OCI-LY7 (cell line): ENCODE data around the gene SEMA5A. TPM values are rescaled to one million over a fixed set of nuclear protein-coding genes. Genes with fewer than 3 reads are reported as not detected.
"Not testable (repeated sequence)": the region's sequence is repeated elsewhere in the genome, so short reads cannot be mapped to it uniquely, and the experiment has no call there.

ENCODE experiments used
- BruUV-seq: library from RNA; stranded (reverse); fragments of 400-500 nt; replicated peaks from 2 replicates; lab custom pipeline; 2021; lab: Mats Ljungman, UMichigan
- CTCF ChIA-PET: fragments of 300-600 bp; sonication (Branson Sonifier 250); formaldehyde crosslinking; loops from one replicate; lab custom pipeline; 2022; ENCODE audit warnings: antibody characterized with exemption; ENCODE audit not compliant: unreplicated experiment; lab: Charles Lee
- POLR2A ChIA-PET: fragments of 300-600 bp; sonication (Branson Sonifier 250); formaldehyde crosslinking; loops from one replicate; lab custom pipeline; 2022; ENCODE audit warnings: antibody characterized with exemption; lab: Charles Lee
- DNase-seq: peaks from one replicate; pipeline ENCODE4 v3.0.0-alpha.2; 2015; ENCODE audit warnings: low spot score
- H2AFZ ChIP-seq: fragments of 200-600 bp; sonication (generic), shearing (Covaris generic); 2 replicates; pipeline ENCODE4 v1.6.1; 2014; ENCODE audit warnings: mild to moderate bottlenecking, antibody characterized with exemption, low read length, moderate library complexity
- H3K27ac ChIP-seq: fragments of 200-600 bp; sonication (generic); 2 replicates; pipeline ENCODE4 v1.5.1; 2014; ENCODE audit warnings: mixed run types, low read depth, mild to moderate bottlenecking, moderate library complexity, low read length, inconsistent platforms; ENCODE audit not compliant: poor library complexity, severe bottlenecking
- H3K36me3 ChIP-seq: fragments of 200-600 bp; sonication (generic); 2 replicates; pipeline ENCODE4 v1.6.1; 2014; ENCODE audit warnings: mild to moderate bottlenecking, antibody characterized with exemption, low read length, moderate library complexity, mixed read lengths; ENCODE audit not compliant: insufficient read depth
- H3K4me1 ChIP-seq: fragments of 200-600 bp; sonication (generic); 2 replicates; pipeline ENCODE4 v1.5.1; 2014; ENCODE audit warnings: mild to moderate bottlenecking, low read length; ENCODE audit not compliant: insufficient read depth, poor library complexity, severe bottlenecking
- H3K4me2 ChIP-seq: fragments of 200-600 bp; sonication (generic); 2 replicates; pipeline ENCODE4 v1.6.1; 2014; ENCODE audit warnings: mild to moderate bottlenecking, low read length
- H3K4me3 ChIP-seq: fragments of 200-600 bp; sonication (generic); 2 replicates; pipeline ENCODE4 v1.5.1; 2014; ENCODE audit warnings: mild to moderate bottlenecking, low read depth, low read length; ENCODE audit not compliant: poor library complexity, severe bottlenecking
- H3K79me2 ChIP-seq: fragments of 200-600 bp; sonication (generic); 2 replicates; pipeline ENCODE4 v1.6.1; 2016; ENCODE audit warnings: low read depth, mild to moderate bottlenecking, low read length, moderate library complexity, mixed read lengths; ENCODE audit not compliant: insufficient read depth
- H3K9me2 ChIP-seq: fragments of 200-600 bp; sonication (generic); 2 replicates; pipeline ENCODE4 v1.6.1; 2016; ENCODE audit warnings: mild to moderate bottlenecking, low read length, mixed read lengths; ENCODE audit not compliant: insufficient read depth
- H3K9me3 ChIP-seq: fragments of 200-600 bp; sonication (generic); 2 replicates; pipeline ENCODE4 v1.6.1; 2014; ENCODE audit warnings: mild to moderate bottlenecking, mixed run types, low read length, mixed read lengths
- H4K20me1 ChIP-seq: fragments of 200-600 bp; sonication (generic); 2 replicates; pipeline ENCODE4 v1.6.1; 2014; ENCODE audit warnings: mild to moderate bottlenecking, antibody characterized with exemption, low read length, moderate library complexity, mixed read lengths; ENCODE audit not compliant: insufficient read depth
- EZH2phosphoT487 ChIP-seq: fragments of 200-600 bp; sonication (generic); IDR thresholded peaks from 2 replicates; pipeline ENCODE4 v1.6.1; 2018; ENCODE audit warnings: low read depth, borderline replicate concordance, mild to moderate bottlenecking, mixed run types, antibody characterized with exemption, low read length, moderate library complexity, mixed read lengths
- intact Hi-C: fragments of 100-400 bp; cut with micrococcal nuclease; formaldehyde crosslinking; loops from one replicate; pipeline ENCODE4 v1.10.0; 2022; ENCODE audit not compliant: unreplicated experiment
- total RNA-seq, 2 experiments: library from RNA; depleted of rRNA in 1 of 2; stranded (reverse); fragments of >200 nt in 1 of 2; shearing (Covaris generic) in 1 of 2; gene quantifications; 2 replicates each; pipeline ENCODE4 v1.2.3, GENCODE V29; 2014 to 2022
- TF ChIP-seq, protein P1 (sequence below): fragments of 200-600 bp; sonication (generic); conservative IDR thresholded peaks from 2 replicates; pipeline ENCODE4 v1.5.1; 2014; ENCODE audit warnings: mild to moderate bottlenecking, antibody characterized with exemption, low read length, moderate library complexity, mixed read lengths

Gene SEMA5A
- total RNA-seq, 2 experiments from 2014 or later = not detected

GRCh38 chr5:9401786-9402472 lies 143.9 kb downstream of the SEMA5A start:
- intact Hi-C loops = no loop called here
- no peak for DNase-seq
- Histone ChIP-seq H3K36me3 (no peaks in the 10 kb centered on the region), H4K20me1 (no peaks in the 10 kb centered on the region), H3K9me3 (no peaks in the 10 kb centered on the region), H2AFZ (no peak overlapping the region), H3K79me2 (no peaks in the 10 kb centered on the region), H3K4me2 (no peak overlapping the region), H3K27ac (no peak overlapping the region), H3K9me2 (no peaks in the 10 kb centered on the region), H3K4me1 (no peaks in the 10 kb centered on the region), H3K4me3 (no peak overlapping the region)
- CTCF ChIA-PET = interaction anchor here (0.5 kb wide), 1 partner anchor 1822 kb away, joined by 3 read pairs; no protein-coding TSS in a partner anchor
- TF ChIP-seq, protein P1, sequence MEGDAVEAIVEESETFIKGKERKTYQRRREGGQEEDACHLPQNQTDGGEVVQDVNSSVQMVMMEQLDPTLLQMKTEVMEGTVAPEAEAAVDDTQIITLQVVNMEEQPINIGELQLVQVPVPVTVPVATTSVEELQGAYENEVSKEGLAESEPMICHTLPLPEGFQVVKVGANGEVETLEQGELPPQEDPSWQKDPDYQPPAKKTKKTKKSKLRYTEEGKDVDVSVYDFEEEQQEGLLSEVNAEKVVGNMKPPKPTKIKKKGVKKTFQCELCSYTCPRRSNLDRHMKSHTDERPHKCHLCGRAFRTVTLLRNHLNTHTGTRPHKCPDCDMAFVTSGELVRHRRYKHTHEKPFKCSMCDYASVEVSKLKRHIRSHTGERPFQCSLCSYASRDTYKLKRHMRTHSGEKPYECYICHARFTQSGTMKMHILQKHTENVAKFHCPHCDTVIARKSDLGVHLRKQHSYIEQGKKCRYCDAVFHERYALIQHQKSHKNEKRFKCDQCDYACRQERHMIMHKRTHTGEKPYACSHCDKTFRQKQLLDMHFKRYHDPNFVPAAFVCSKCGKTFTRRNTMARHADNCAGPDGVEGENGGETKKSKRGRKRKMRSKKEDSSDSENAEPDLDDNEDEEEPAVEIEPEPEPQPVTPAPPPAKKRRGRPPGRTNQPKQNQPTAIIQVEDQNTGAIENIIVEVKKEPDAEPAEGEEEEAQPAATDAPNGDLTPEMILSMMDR = no peak
- no peak for TF ChIP-seq EZH2phosphoT487
- BruUV-seq = no TSS peak
- POLR2A ChIA-PET = no interaction called here

- H2AFZ ChIP-seq, H3K4me2 ChIP-seq, H3K4me3 ChIP-seq, DNase-seq, H4K20me1 ChIP-seq, H3K27ac ChIP-seq, H3K9me2 ChIP-seq, H3K79me2 ChIP-seq, CTCF ChIA-PET, H3K9me3 ChIP-seq, H3K36me3 ChIP-seq, BruUV-seq, H3K4me1 ChIP-seq, intact Hi-C loops: not testable (repeated sequence)
- POLR2A ChIA-PET = interaction anchor here (0.6 kb wide), 1 partner anchor 1562 kb away, joined by 6 read pairs; no protein-coding TSS in a partner anchor
Measured at GRCh38 chr5:9399783-9400182, 146.1 kb downstream of the SEMA5A start.

DNA sequence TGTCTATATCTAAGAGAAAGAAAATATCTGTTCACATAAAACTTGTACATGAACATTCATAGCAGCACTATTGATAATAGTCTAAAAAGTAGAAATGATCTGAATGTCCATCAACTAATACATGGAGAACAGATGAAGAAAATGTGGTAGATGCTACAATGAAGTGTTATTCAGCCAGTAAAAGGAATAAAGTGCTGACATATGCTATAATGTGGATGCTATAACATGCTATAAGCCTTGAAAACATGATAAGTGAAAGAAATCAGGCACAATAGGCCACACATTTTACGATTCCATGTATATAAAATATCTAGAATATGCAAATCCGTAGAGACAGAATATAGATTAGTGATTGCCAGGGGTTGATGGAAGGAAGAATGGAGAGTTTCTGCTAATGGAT lies 146.8 kb downstream of the SEMA5A start:
- no TSS peak for BruUV-seq
- ChIA-PET CTCF (no interaction called here), POLR2A (interaction anchor here (0.6 kb wide), 1 partner anchor 1563 kb away, joined by 6 read pairs; no protein-coding TSS in a partner anchor)
- Histone ChIP-seq H3K4me3 (no peak overlapping the region), H3K79me2 (no peaks in the 10 kb centered on the region), H2AFZ (no peak overlapping the region), H3K9me3 (no peaks in the 10 kb centered on the region), H3K4me2 (no peak overlapping the region), H3K27ac (no peak overlapping the region), H3K36me3 (no peaks in the 10 kb centered on the region), H3K9me2 (no peaks in the 10 kb centered on the region), H3K4me1 (no peaks in the 10 kb centered on the region), H4K20me1 (no peaks in the 10 kb centered on the region)
- no peak for TF ChIP-seq EZH2phosphoT487
- TF ChIP-seq, protein P1 = no peak
- no peak for DNase-seq
- intact Hi-C loops = no loop called here
